Muscle of back (tissue), 11 donors: ENCODE measurements around the gene ANKH. TPM values are rescaled to one million over a fixed set of nuclear protein-coding genes. Genes with fewer than 3 reads are reported as not detected.
A peak's percentile ranks its signal among the peaks of the same experiment; 100 is the strongest.

Source experiments
- DNase-seq, 3 donors: peaks; one replicate each; pipeline versions ENCODE4 v3.0.0 to v3.0.0-alpha.2; 2013
- polyA plus RNA-seq, 10 donors: library from polyadenylated mRNA; unstranded; fragments of 120-200 nt; gene quantifications; one replicate each; pipeline ENCODE4 v1.2.1, GENCODE V29; 2013; ENCODE audit not compliant: insufficient read length in 10 of 10

Gene ANKH
- polyA plus RNA-seq, 10 donors = 12.5 to 25.9 (median 18.3) TPM

DNA sequence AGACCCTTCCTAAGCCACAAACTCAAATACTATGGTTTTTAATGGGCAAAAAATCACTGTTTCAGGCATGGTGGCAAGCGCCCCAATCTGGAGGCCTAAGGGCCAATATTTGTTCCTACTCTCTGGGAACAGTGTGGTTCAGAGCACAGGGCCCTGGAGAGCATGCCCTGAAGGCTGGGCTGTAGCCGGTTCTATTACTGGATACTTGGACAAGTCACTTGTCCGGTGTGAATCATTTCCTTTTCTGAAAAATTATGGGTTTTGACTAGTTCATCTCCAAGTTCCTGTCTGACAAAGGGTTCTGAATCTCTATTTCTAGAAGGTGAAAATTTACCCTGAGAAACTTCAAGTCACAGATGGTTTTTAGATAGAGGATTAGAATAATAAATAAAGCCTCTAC is 132.0 kb downstream of the ANKH start:
- DNase-seq = no peak

DNA sequence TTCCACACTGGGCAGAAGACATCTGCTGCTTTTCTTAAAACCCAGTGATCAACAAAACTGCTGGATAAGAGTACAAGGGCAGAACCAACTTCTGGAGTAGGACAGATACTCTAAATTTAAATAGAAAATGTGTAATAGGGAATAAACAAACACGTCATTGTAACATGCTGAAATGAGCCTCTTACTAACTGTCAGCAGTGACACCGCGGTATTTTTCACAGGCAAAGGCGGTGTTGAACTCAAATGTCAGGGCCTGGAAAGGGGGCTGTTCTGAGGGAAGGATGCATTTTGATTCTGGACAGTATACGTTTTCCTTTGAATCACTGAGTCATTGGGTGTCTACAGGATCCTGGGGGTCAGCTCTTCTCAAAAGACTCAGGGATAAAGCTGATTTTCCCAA is 133.5 kb downstream of the ANKH start:
- no peak for DNase-seq

DNA sequence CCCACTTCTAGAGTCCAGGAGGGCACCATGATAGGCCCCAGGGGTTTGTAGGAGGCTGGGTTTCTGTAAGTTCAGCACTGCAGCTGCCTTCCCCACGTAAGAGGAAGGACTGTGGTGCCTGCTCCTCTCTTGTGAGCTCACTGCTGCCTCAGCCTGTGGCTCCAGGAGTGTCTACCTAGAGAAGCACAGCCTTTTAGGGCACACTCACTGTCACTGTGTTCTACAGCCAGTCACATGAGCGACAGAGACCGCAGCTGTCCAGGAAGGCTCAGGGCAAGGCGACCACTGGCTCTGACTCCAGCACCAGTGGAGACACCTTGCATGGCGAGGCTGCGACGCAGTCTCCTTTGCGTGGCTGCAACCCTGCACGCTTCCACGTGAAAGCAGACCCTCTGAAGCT is 134.3 kb downstream of the ANKH start:
- DNase-seq = no peak

GRCh38 chr5:14735944-14736343 is 135.6 kb downstream of the ANKH start:
- DNase-seq = no peak

DNA sequence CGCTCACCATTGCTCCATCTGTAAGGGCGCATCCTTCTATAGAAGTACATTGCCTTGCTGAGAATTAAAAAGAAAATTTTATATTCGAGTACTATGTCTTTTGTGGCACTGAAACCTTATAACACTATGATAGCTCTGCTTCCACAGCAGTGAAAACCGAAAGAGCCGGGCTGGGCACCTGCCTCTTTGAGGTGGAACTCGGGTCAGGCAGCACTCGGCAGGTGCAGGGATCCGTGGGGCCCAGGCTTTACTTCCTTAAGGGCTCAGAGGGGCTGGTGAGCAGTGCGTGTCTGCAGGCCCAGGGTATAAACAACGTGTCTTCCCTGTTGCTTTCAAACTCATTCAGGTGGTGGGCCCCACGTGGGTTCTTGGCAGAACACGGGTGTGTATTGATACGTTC is 137.2 kb downstream of the ANKH start:
- no peak for DNase-seq

DNA sequence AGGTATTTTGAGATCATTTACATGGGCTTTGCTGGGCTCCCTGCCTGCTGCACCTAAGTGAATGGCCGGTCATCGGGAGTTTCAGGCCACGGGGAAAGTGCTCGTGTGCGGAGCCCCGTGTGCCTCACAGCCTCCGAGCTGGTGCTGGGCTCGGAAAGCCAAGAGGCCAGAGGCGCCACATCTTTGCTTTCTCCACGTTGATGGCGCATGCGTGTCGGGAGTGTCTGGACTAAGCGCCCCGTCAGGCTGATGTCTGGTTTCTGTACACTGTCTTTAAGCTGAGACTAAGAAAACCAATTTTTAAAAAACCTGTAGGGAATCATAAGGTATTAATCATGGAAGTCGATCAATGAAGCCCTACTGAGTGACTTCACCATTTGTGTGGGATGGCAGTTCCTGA is 137.9 kb downstream of the ANKH start:
- DNase-seq = no peak

DNA sequence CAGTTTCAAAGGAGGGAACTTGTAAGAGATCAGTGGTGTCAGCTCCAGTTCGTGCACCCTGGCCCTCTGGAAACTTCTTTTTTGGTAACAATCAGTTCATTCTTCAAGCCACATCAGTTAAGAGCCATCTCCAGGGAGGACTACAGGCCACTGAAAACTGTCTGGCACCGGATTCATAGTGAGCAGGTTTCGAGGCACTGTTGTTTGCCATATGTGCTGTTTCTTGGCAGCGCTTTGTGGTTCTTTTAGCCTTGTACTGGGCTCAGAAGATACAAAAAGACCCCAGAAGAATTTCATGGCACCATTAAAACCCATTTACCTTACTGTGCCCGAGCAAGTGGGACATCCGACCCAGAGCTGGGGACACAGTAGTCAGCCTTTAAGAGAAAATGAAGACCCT is 138.6 kb downstream of the ANKH start:
- DNase-seq = no peak

DNA sequence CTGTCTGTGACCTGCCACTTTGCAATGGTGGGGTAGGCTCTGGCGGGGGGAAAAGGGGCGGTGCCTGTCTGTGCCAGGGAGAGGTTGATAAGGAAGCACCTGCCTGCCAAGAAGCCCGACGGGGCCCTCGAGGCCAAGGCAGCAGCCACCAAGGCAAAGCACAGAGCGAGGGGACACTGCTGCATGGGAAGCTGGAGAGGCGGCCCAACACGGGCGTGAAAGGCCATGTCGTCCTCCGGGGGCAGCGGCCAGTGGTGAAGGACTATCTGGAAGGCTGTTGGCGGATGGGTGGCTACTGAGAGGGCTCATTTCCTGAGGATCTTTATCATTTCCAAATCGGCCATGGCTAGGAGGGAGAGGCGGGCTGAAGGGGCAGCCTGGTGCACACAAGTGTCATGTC is 140.7 kb downstream of the ANKH start:
- no peak for DNase-seq

DNA sequence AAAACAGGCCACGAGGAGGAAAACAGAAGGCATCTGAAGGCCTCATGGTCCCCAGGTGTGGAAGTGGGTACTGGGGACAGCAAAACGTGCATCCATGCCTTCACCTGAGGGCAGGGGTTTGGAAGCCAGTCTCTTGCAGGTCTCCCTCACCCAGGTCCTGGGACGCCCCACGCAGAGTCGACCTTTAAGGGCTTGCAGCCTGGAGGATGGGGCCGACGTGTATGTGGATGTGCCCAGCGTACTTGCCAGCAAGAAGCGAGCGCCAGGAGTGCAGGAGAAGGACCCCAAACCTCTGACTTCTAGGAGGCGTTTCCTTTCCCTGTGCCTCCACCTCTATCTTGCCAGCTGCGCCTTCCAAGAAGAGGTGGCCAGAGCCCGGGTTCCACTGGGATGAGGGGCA is 141.1 kb downstream of the ANKH start:
- no peak for DNase-seq

DNA sequence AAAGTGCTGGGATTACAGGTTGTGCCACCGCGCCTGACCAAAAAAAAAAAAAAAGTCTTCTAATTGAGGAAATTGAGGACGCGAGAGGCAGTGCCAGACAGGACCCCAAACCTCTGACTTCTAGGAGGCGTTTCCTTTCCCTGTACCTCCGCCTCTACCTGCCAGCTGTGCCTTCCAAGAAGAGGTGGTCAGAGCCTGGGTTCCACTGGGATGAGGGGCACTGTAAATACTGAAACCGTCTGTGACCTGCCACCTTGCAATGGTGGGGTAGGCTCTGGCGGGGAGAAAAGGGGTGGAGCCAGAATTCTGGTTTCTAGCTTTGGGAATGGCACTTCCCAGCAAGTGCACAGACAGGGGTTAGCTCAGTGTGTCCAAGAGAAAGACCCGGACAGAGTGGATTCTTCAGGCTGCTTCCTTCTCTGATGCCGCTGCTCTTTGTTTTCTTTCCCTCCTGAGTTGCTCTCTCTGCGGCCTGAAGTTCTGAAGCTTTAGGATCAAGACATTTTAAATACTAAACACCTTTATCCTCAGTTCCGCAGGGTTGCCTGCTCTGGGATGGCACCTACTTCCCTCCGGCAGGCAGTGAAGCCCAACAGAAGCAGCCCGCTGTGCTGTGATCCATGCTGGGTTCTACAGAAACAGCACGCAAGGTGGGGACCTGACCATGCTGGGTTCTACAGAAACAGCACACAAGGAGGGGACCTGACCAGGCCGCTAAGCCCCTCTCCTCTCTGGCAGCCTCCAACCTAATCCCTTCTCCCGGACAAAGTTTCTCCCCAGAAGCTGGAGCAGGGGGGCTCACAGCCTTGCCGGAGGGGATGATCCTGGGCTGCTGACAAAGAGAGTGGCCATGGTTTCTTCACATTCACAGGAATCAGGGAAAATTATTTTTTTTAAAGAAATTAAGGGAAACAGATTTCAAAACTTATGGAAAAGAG is 141.9 kb downstream of the ANKH start:
- DNase-seq = no peak

DNA sequence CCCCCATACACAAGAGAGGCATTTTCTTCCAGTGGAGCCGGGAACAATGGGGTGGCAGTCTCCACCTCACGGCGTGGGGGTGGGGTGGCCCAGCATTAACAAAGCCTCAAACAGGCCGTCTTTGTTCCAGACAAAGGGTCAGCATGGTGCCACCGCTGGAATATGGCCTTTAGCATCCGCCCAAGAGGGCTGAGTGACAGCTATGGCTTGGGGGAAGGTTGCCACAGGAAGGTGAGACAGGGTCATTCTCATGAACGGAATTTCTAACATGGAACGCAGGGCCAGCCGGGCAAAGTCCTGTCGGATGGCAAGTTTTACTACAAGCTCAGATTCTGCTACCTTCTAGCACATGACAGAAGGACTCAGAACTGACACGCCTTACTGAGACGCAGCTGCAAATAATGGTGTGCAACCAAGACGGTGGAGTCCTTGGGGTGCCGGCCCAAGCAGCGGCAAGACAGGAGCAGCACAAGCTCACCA is 143.1 kb downstream of the ANKH start:
- no peak for DNase-seq

DNA sequence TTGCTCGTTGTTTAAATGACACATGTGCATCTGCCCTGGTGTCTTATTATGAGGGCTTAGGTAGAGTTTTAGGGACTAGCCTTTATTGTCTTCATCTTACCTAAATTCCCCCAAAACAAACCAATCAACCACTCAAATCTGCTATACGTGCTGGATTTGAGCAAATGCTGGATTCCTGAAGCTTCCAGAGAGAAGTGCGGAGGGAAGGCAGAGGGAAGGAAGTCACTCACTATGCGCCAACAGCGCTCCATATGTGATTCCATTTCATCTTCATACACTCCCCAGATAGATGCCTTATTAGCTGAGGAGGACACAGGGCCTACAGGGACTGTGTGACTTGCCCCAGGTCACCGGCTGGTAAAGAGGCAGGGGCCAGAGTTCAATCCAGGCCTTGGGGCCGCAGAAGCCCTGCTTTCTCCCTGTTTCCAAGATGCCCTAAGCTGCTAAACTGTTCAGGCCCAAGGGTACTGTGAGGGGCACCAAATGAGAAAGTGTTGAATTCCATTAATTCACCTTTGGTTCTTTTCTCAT is 143.6 kb downstream of the ANKH start:
- no peak for DNase-seq

DNA sequence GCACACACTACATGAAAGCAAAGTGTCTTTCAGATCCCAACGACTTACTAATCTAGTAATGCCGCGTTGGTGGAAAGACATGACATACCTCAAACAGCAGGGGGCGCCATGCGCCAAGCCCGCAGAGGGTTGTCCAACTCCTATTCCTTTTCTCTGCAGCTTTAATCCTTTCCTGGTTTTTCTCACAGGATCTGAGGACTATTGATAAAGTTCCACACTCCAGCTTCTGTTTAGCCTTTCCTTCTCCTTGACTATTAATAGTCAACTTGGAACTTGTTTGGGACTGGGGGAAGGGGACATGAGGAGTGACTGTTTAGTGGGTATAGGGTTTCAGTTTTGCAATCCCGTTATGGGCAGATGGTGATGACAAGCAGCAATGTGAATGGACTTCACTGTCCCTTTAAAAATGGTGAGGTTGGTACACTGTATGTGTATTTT is 144.1 kb downstream of the ANKH start:
- peak; percentile 72 to 89 (median 89) for DNase-seq

DNA sequence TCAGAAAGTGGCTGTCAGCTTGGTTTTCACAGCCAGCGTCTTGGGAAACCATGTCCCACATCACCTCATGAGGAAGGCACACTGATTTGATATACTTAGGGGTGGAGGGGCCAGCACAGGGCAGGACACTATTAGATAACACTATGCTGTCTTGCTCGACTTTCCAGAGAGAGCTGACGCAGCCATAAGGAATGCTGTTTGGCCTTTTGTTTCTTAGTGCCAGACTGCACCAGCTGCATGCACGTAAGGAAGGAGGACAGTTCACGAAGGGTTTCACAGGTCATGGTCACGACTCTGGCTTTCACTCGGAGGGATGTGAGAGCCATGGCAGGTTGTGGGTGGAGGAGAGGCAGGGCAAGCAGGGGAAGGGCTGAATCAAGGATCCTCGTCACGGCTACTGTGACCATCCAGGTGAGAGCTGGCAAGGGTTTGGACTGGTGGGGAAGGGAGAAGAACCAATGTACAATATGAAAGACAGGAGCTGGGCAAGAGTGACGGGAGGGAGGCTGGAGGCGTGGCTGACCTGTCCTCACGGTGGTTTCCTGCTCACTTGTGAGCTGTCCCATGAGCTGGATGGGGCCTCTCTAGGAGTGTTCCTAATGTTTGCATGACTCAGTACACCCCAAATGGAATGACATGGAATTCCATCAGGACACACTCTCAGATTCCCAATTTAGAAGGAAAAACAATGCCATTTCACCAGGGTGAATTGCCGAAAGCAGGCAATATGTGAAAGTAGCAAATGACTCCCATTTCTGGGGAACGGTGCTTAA is 145.3 kb downstream of the ANKH start:
- DNase-seq = no peak

GRCh38 chr5:14724633-14725032 is 146.9 kb downstream of the ANKH start:
- DNase-seq = no peak

- no peak for DNase-seq
Measured at GRCh38 chr5:14723701-14724132, 147.9 kb downstream of the ANKH start.

- DNase-seq = no peak
Measured at GRCh38 chr5:14722923-14723322, 148.7 kb downstream of the ANKH start.

GRCh38 chr5:14721990-14722656 is 149.5 kb downstream of the ANKH start:
- DNase-seq = no peak

GRCh38 chr5:14720236-14720923 is 151.2 kb downstream of the ANKH start:
- no peak for DNase-seq

- no peak for DNase-seq
Measured at GRCh38 chr5:14718778-14719177, 152.8 kb downstream of the ANKH start.
